Measurements from ENCODE around the gene SUFU.

SUFU gene

GRCh38 chr10:102465466-102465865, 38.3 kb upstream of the SUFU start:
- Histone ChIP-seq H3F3A (ENCODE audit: insufficient read depth) (0 out of 2 replicates have a peak, but pooled peaks cover 3% of the 10 kb centered on the region), H3K9me2 (replicated peaks; ENCODE audit: insufficient read depth, low read length) (no peaks in the 10 kb centered on the region), H4K20me1 (ENCODE audit: low read depth, low read length) (no peaks in the 10 kb centered on the region), H3K36me3 (ENCODE audit: low read length) (no peaks in the 10 kb centered on the region), H3K4me3 (ENCODE audit: insufficient read depth, low read length, poor library complexity, severe bottlenecking) (no peak overlapping the region), H2AFZ (ENCODE audit: low read depth, low read length, severe bottlenecking) (no peak overlapping the region), H3K4me2 (ENCODE audit: low read depth, low read length, poor library complexity, severe bottlenecking) (no peak overlapping the region), H3K27me3 (ENCODE audit: low read length) (no peaks in the 10 kb centered on the region), H3K79me2 (ENCODE audit: insufficient read depth, low read length) (peaks cover 20% of the 10 kb centered on the region), H3K27ac (ENCODE audit: low read depth, low read length) (no peak overlapping the region), H3K9me3 (ENCODE audit: insufficient read depth, low read length) (no peaks in the 10 kb centered on the region), H3K9ac (ENCODE audit: low read length) (no peak overlapping the region)
- no peak for TF ChIP-seq CTCF (IDR thresholded peaks at IDR 0.05; ENCODE audit: insufficient read depth, low read length, poor library complexity, severe bottlenecking)
- no peak for TF ChIP-seq EZH2phosphoT487 (conservative IDR thresholded peaks at IDR 0.05; ENCODE audit: low read length)

- H3F3A ChIP-seq (ENCODE audit: insufficient read depth): 0 out of 2 replicates have a peak, but pooled peaks cover 1% of the 10 kb centered on the region
- H3K9me2 ChIP-seq (replicated peaks; ENCODE audit: insufficient read depth, low read length): no peaks in the 10 kb centered on the region
- no peak overlapping the region for H3K4me3 ChIP-seq (ENCODE audit: insufficient read depth, low read length, poor library complexity, severe bottlenecking)
- H3K9me3 ChIP-seq (ENCODE audit: insufficient read depth, low read length): no peaks in the 10 kb centered on the region
- H3K9ac ChIP-seq (ENCODE audit: low read length): no peak overlapping the region
- H2AFZ ChIP-seq (ENCODE audit: low read depth, low read length, severe bottlenecking): no peak overlapping the region
- TF ChIP-seq CTCF (IDR thresholded peaks at IDR 0.05; ENCODE audit: insufficient read depth, low read length, poor library complexity, severe bottlenecking): no peak
- TF ChIP-seq EZH2phosphoT487 (conservative IDR thresholded peaks at IDR 0.05; ENCODE audit: low read length): no peak
- H4K20me1 ChIP-seq (ENCODE audit: low read depth, low read length): no peaks in the 10 kb centered on the region
- H3K27ac ChIP-seq (ENCODE audit: low read depth, low read length): no peak overlapping the region
- H3K79me2 ChIP-seq (ENCODE audit: insufficient read depth, low read length): peaks cover 13% of the 10 kb centered on the region
- H3K4me2 ChIP-seq (ENCODE audit: low read depth, low read length, poor library complexity, severe bottlenecking): no peak overlapping the region
- H3K27me3 ChIP-seq (ENCODE audit: low read length): no peaks in the 10 kb centered on the region
- no peaks in the 10 kb centered on the region for H3K36me3 ChIP-seq (ENCODE audit: low read length)
Observed at GRCh38 chr10:102467318-102467717, 36.5 kb upstream of the SUFU start.

- Histone ChIP-seq H3K9me2 (replicated peaks; ENCODE audit: insufficient read depth, low read length) (no peaks in the 10 kb centered on the region), H3K9me3 (ENCODE audit: insufficient read depth, low read length) (no peaks in the 10 kb centered on the region), H2AFZ (ENCODE audit: low read depth, low read length, severe bottlenecking) (no peak overlapping the region), H3K36me3 (ENCODE audit: low read length) (no peaks in the 10 kb centered on the region), H3K9ac (ENCODE audit: low read length) (no peak overlapping the region), H3K79me2 (ENCODE audit: insufficient read depth, low read length) (peaks cover 7% of the 10 kb centered on the region), H3K4me2 (ENCODE audit: low read depth, low read length, poor library complexity, severe bottlenecking) (no peak overlapping the region), H3K27me3 (ENCODE audit: low read length) (no peaks in the 10 kb centered on the region), H4K20me1 (ENCODE audit: low read depth, low read length) (no peaks in the 10 kb centered on the region), H3K4me3 (ENCODE audit: insufficient read depth, low read length, poor library complexity, severe bottlenecking) (no peak overlapping the region), H3F3A (ENCODE audit: insufficient read depth) (no peaks in the 10 kb centered on the region), H3K27ac (ENCODE audit: low read depth, low read length) (no peak overlapping the region)
- TF ChIP-seq EZH2phosphoT487 (conservative IDR thresholded peaks at IDR 0.05; ENCODE audit: low read length) (no peak), CTCF (IDR thresholded peaks at IDR 0.05; ENCODE audit: insufficient read depth, low read length, poor library complexity, severe bottlenecking) (no peak)
Observed at GRCh38 chr10:102467971-102468438, 35.8 kb upstream of the SUFU start.

Data from SU-DHL-6 (cell line).